GM12875 (cell line): Measurements from ENCODE around the gene BBS9.

Experiments
- H3K4me3 ChIP-seq: one replicate; pipeline ENCODE4 v1.5.1; 2011; ENCODE audit warnings: low read depth, low read length, control low read depth
- TF ChIP-seq, protein P1 (sequence below): IDR thresholded peaks from 2 replicates; pipeline ENCODE4 v1.5.1; 2011; ENCODE audit warnings: low read depth, mild to moderate bottlenecking, control low read depth, inconsistent platforms, low read length, moderate library complexity, borderline replicate concordance; ENCODE audit not compliant: insufficient read depth

BBS9 gene

DNA sequence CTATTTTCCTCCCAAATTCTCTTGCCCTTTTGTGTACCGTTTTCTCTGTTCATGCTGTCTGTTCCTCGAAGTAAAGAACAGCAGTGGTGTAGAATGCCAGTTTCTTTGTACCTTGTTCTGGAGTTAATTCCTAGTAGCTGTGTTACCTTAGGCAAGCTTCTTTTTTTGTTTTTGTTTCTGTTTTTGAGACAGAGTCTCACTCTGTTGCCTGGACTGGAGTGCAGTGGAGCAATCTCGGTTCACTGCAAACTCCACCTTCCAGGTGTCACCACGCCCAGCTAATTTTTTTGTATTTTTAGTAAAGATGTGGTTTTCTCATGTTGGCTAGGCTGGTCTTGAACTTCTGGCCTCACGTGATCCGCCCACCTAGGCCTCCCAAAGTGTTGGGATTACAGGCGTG lies 221.2 kb downstream of the BBS9 start:
- H3K4me3 ChIP-seq = no peak overlapping the region
- TF ChIP-seq, protein P1, sequence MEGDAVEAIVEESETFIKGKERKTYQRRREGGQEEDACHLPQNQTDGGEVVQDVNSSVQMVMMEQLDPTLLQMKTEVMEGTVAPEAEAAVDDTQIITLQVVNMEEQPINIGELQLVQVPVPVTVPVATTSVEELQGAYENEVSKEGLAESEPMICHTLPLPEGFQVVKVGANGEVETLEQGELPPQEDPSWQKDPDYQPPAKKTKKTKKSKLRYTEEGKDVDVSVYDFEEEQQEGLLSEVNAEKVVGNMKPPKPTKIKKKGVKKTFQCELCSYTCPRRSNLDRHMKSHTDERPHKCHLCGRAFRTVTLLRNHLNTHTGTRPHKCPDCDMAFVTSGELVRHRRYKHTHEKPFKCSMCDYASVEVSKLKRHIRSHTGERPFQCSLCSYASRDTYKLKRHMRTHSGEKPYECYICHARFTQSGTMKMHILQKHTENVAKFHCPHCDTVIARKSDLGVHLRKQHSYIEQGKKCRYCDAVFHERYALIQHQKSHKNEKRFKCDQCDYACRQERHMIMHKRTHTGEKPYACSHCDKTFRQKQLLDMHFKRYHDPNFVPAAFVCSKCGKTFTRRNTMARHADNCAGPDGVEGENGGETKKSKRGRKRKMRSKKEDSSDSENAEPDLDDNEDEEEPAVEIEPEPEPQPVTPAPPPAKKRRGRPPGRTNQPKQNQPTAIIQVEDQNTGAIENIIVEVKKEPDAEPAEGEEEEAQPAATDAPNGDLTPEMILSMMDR = no peak

DNA sequence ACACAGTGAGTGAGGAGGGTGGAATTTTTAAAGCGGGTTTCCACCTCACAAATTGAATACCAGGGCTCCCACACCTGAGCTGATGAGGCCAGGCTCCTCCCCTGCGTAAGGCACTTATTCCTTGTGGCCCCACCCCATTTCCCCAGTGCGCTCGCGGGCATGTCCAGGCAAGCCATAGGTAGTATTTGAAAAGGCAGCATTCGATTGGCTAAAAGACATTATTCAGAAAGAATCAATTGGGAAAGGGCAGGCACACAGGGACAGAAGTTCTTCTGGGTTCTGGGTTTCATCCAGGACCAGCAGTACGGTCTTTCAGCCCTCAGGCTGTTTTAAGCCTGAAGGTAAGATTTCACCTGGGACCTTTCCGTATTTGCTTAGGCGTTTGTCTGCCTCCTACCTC lies 222.3 kb downstream of the BBS9 start:
- TF ChIP-seq, protein P1 = no peak
- no peak overlapping the region for H3K4me3 ChIP-seq

DNA sequence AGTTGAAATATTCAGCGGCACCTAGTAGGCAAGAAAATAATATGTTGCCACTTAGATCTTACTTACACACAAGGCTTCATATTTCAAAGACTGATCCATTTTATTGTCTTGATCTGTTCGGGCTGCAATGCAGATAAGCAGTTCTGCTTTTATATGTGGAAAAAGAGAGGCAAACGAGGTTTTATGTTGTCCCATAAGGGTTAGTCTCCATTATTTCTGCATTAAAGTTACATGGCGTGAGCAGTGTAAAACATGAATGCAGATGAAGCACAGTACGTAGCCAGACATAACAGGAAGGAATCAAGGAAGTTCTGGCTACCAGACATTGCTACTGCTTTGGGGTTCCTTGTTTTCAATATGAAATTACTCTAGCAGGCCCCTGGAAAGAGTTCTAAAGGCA lies 224.8 kb downstream of the BBS9 start:
- TF ChIP-seq, protein P1 = no peak
- H3K4me3 ChIP-seq = no peak overlapping the region

DNA sequence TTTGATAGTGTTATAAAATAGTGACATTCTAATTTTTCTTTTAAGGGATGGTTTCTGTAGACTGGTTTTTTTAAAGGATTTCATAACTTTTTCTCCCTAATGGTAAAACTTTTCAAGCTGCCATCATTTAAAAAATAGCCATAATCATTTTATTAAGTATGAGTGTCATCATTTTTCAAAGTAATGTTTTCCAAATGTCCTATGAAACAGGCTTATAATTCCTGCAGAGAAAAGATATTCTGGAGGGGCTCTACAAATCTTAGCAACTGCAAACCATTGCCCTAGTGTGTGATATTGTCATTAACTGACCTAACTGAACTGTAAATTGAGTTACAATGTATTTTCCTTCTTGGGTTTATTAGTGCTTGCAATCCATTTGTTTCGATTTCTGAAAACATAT lies 226.0 kb downstream of the BBS9 start:
- TF ChIP-seq, protein P1 = no peak
- H3K4me3 ChIP-seq = no peak overlapping the region

DNA sequence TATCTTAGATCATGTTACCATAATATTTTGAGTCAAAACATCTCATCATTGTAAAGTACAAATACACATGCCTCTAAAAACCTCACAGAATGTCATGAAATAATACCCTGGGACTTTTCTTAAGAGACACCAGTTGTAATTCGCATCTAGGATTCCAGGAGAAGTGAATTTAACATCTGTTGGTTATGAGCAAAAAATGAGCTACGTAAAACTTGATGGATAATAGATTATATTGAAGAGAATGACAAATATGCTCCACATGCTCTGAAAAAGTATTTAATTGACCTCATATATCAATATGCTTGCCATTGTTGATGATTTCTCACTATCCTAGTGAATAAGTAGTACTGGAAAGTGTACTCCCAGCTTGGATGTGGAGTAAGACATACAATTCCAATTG lies 227.0 kb downstream of the BBS9 start:
- H3K4me3 ChIP-seq = no peak overlapping the region
- TF ChIP-seq, protein P1 = no peak

DNA sequence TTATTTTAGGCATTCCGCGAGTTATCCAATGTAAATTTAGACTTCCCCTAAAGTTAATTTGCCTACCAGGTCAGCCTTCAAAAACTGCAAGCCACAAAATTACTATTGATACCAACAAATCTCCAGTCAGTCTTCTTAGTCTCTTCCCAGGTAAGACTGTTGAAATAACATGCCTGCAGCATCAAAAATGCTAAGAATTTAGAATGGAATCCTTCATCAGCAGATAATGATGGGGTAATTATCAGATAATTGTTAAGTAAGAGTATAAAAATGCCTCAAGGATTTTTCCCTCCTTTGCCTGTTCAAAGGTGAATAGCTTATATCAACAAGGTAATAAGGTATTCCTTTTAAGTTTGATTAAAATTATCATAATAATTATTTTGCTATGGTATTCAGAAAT lies 228.5 kb downstream of the BBS9 start:
- H3K4me3 ChIP-seq = no peak overlapping the region
- TF ChIP-seq, protein P1 = no peak

DNA sequence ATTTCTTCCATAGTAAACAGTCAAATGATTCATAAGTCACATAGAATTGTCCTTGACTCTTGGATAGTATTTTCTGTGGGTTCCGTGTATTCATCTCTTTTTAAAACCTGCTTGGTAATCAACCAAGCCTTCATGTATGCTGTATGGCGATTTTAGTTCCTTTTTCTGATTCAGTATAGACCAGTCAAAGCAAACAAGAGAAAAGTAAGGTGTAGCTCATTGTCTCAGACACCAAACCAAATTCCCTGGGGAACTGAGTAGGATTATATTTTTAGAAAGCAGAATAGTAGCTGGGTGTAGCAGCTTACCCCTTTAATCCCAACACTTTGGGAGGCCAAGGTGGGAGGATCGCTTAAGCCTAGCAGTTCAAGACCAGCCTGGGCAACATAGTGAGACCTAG lies 240.5 kb downstream of the BBS9 start:
- no peak overlapping the region for H3K4me3 ChIP-seq
- TF ChIP-seq, protein P1 = no peak
